Measurements from ENCODE around the gene MRPS25.
A peak's percentile ranks its signal among the peaks of the same experiment; 100 is the strongest.

The MRPS25 gene

GRCh38 chr3:15051531-15051930, 13.6 kb downstream of the MRPS25 start:
- Histone ChIP-seq H3K4me2 (ENCODE audit: low read length) (no peak overlapping the region), H3K79me2 (ENCODE audit: low read length) (peaks cover 80% of the 10 kb centered on the region), H2AFZ (ENCODE audit: low read depth, low read length) (no peak overlapping the region), H3K36me3 (replicated peaks; ENCODE audit: low read depth, low read length) (peaks cover 63% of the 10 kb centered on the region), H3K27me3 (ENCODE audit: low read depth, low read length) (no peaks in the 10 kb centered on the region), H3K9ac (ENCODE audit: low read length) (no peak overlapping the region), H3K4me1 (ENCODE audit: low read length) (peaks cover 37% of the 10 kb centered on the region), H3K9me3 (ENCODE audit: insufficient read depth, low read length) (no peaks in the 10 kb centered on the region), H3K4me3 (ENCODE audit: low read length) (no peak overlapping the region), H3K27ac (ENCODE audit: low read length) (peak overlapping the region; percentile 85), H4K20me1 (ENCODE audit: insufficient read depth, low read length) (peaks cover 18% of the 10 kb centered on the region)
- TF ChIP-seq EZH2phosphoT487 (IDR thresholded peaks at IDR 0.05; ENCODE audit: low read depth) = no peak
- peak; percentile 76 for TF ChIP-seq CTCF (IDR thresholded peaks at IDR 0.05; ENCODE audit: low read depth, low read length)

- H3K27ac ChIP-seq (ENCODE audit: low read length) = peak overlapping the region; percentile 85
- no peaks in the 10 kb centered on the region for H3K27me3 ChIP-seq (ENCODE audit: low read depth, low read length)
- peaks cover 37% of the 10 kb centered on the region for H3K4me1 ChIP-seq (ENCODE audit: low read length)
- no peak overlapping the region for H2AFZ ChIP-seq (ENCODE audit: low read depth, low read length)
- H3K79me2 ChIP-seq (ENCODE audit: low read length) = peaks cover 70% of the 10 kb centered on the region
- peak overlapping the region; percentile 33; the same call in 1 of the 2 replicates for H3K9ac ChIP-seq (ENCODE audit: low read length)
- H3K36me3 ChIP-seq (replicated peaks; ENCODE audit: low read depth, low read length) = peaks cover 65% of the 10 kb centered on the region
- H3K4me3 ChIP-seq (ENCODE audit: low read length) = peak overlapping the region; percentile 41
- H4K20me1 ChIP-seq (ENCODE audit: insufficient read depth, low read length) = peaks cover 18% of the 10 kb centered on the region
- H3K4me2 ChIP-seq (ENCODE audit: low read length) = peak overlapping the region; percentile 71
- TF ChIP-seq CTCF (IDR thresholded peaks at IDR 0.05; ENCODE audit: low read depth, low read length) (no peak), EZH2phosphoT487 (IDR thresholded peaks at IDR 0.05; ENCODE audit: low read depth) (no peak)
- no peaks in the 10 kb centered on the region for H3K9me3 ChIP-seq (ENCODE audit: insufficient read depth, low read length)
These were observed 14.6 kb downstream of the MRPS25 start for GRCh38 chr3:15050405-15051092.

- H3K27me3 ChIP-seq (ENCODE audit: low read depth, low read length) = no peaks in the 10 kb centered on the region
- H3K27ac ChIP-seq (ENCODE audit: low read length) = peak overlapping the region; percentile 85
- H3K9ac ChIP-seq (ENCODE audit: low read length) = no peak overlapping the region
- H3K9me3 ChIP-seq (ENCODE audit: insufficient read depth, low read length) = no peaks in the 10 kb centered on the region
- peaks cover 20% of the 10 kb centered on the region for H4K20me1 ChIP-seq (ENCODE audit: insufficient read depth, low read length)
- peaks cover 60% of the 10 kb centered on the region for H3K79me2 ChIP-seq (ENCODE audit: low read length)
- H3K36me3 ChIP-seq (replicated peaks; ENCODE audit: low read depth, low read length) = peaks cover 69% of the 10 kb centered on the region
- H3K4me1 ChIP-seq (ENCODE audit: low read length) = peaks cover 31% of the 10 kb centered on the region
- no peak overlapping the region for H3K4me3 ChIP-seq (ENCODE audit: low read length)
- TF ChIP-seq EZH2phosphoT487 (IDR thresholded peaks at IDR 0.05; ENCODE audit: low read depth) = no peak
- no peak for TF ChIP-seq CTCF (IDR thresholded peaks at IDR 0.05; ENCODE audit: low read depth, low read length)
- no peak overlapping the region for H2AFZ ChIP-seq (ENCODE audit: low read depth, low read length)
- H3K4me2 ChIP-seq (ENCODE audit: low read length) = no peak overlapping the region
These were observed 15.5 kb downstream of the MRPS25 start for GRCh38 chr3:15049584-15049983.

GRCh38 chr3:15045667-15046066, 19.4 kb downstream of the MRPS25 start:
- peaks cover 15% of the 10 kb centered on the region for H3K4me1 ChIP-seq (ENCODE audit: low read length)
- H3K27ac ChIP-seq (ENCODE audit: low read length) = no peak overlapping the region
- no peaks in the 10 kb centered on the region for H3K9me3 ChIP-seq (ENCODE audit: insufficient read depth, low read length)
- no peak for TF ChIP-seq EZH2phosphoT487 (IDR thresholded peaks at IDR 0.05; ENCODE audit: low read depth)
- H3K27me3 ChIP-seq (ENCODE audit: low read depth, low read length) = no peaks in the 10 kb centered on the region
- no peak overlapping the region for H3K4me2 ChIP-seq (ENCODE audit: low read length)
- H3K4me3 ChIP-seq (ENCODE audit: low read length) = no peak overlapping the region
- no peak overlapping the region for H3K9ac ChIP-seq (ENCODE audit: low read length)
- H3K36me3 ChIP-seq (replicated peaks; ENCODE audit: low read depth, low read length) = peaks cover 86% of the 10 kb centered on the region
- peaks cover 21% of the 10 kb centered on the region for H3K79me2 ChIP-seq (ENCODE audit: low read length)
- H4K20me1 ChIP-seq (ENCODE audit: insufficient read depth, low read length) = peaks cover 18% of the 10 kb centered on the region
- no peak overlapping the region for H2AFZ ChIP-seq (ENCODE audit: low read depth, low read length)

Data from OCI-LY3 (cell line).